ENCODE data around the gene ZCCHC10.

DNA sequence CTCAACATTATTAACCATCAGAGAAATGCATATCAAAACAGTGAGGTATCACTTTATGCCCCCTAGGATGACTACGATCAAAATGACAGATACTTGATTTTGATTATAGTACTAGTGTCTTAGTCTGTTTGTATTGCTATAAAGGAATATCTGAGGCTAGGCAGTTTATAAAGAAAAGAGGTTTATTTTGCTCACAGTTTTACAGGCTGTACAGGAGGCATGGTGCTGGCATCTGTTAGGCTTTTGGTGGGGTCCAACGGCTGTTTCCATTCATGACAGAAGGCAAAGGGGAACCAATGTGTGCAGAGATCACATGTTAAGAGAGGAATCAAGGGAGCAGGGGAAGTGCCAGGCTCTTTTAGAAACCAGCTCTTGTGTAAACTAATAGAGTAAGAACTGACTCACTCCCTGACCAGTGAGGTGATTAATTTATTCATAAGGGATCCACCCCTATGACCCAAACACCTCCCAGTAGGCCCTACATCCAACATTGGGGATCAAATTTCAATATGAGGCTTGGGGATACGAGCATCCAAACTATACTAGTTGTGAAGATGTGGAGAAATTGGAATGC, 46.9 kb downstream of the ZCCHC10 start:
- TF ChIP-seq, protein P1, sequence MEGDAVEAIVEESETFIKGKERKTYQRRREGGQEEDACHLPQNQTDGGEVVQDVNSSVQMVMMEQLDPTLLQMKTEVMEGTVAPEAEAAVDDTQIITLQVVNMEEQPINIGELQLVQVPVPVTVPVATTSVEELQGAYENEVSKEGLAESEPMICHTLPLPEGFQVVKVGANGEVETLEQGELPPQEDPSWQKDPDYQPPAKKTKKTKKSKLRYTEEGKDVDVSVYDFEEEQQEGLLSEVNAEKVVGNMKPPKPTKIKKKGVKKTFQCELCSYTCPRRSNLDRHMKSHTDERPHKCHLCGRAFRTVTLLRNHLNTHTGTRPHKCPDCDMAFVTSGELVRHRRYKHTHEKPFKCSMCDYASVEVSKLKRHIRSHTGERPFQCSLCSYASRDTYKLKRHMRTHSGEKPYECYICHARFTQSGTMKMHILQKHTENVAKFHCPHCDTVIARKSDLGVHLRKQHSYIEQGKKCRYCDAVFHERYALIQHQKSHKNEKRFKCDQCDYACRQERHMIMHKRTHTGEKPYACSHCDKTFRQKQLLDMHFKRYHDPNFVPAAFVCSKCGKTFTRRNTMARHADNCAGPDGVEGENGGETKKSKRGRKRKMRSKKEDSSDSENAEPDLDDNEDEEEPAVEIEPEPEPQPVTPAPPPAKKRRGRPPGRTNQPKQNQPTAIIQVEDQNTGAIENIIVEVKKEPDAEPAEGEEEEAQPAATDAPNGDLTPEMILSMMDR (IDR thresholded peaks at IDR 0.05; ENCODE audit: extremely low read depth in 1 of 2, insufficient read depth in 1 of 2, low read depth in 1 of 2, low read length in 2 of 2), result no peak
- TF ChIP-seq EZH2 (IDR thresholded peaks at IDR 0.05; ENCODE audit: borderline replicate concordance, low read depth, low read length, severe bottlenecking), result no peak
- TF ChIP-seq POLR2A (IDR thresholded peaks at IDR 0.05; ENCODE audit: low read depth, low read length), result no peak
- no peak for TF ChIP-seq POLR2AphosphoS5 (IDR thresholded peaks at IDR 0.05; ENCODE audit: insufficient read depth, low read depth, low read length)
- TF ChIP-seq MYC (IDR thresholded peaks at IDR 0.05; ENCODE audit: low read depth, low read length), result no peak
- TF ChIP-seq FOS (IDR thresholded peaks at IDR 0.05; ENCODE audit: borderline replicate concordance, insufficient read depth, low read length), result no peak
- TF ChIP-seq GATA2 (IDR thresholded peaks at IDR 0.05; ENCODE audit: insufficient read depth, insufficient read length, low read depth, low read length), result no peak
- TF ChIP-seq JUN (IDR thresholded peaks at IDR 0.05; ENCODE audit: borderline replicate concordance, insufficient read depth, insufficient read length, low read depth), result no peak

Measured in endothelial cell of umbilical vein (primary cell).